PC-3 (cell line): ENCODE data around the gene RXFP2. TPM values are rescaled to one million over a fixed set of nuclear protein-coding genes. Genes with fewer than 3 reads are reported as not detected.

Experiments used
- ATAC-seq: fragments of 200-7000 bp; cut with Tn5 transposase; 2 replicates; pipeline ENCODE4 v1.9.1; 2020; ENCODE audit warnings: mild to moderate bottlenecking, moderate library complexity
- BruUV-seq: library from RNA; stranded (reverse); fragments of 400-500 nt; replicated peaks from 2 replicates; lab custom pipeline; 2021; lab: Mats Ljungman, UMichigan
- CTCF ChIA-PET: fragments of 300-600 bp; sonication (Branson Sonifier 250); formaldehyde crosslinking; loops from one replicate; lab custom pipeline; 2022; ENCODE audit warnings: antibody characterized with exemption; lab: Charles Lee
- POLR2A ChIA-PET: fragments of 300-600 bp; sonication (Branson Sonifier 250); formaldehyde crosslinking; loops from one replicate; lab custom pipeline; 2022; ENCODE audit warnings: antibody characterized with exemption; ENCODE audit not compliant: unreplicated experiment; lab: Charles Lee
- DNase-seq: peaks from one replicate; pipeline ENCODE4 v3.0.0-alpha.2; 2015
- H2AFZ ChIP-seq: fragments of 300-600 bp; sonication (generic); 2 replicates; pipeline ENCODE4 v1.6.0; 2016; ENCODE audit warnings: antibody characterized with exemption, low read length
- H3F3A ChIP-seq: fragments of 300-600 bp; sonication (generic); one replicate; pipeline ENCODE4 v1.6.0; 2017; ENCODE audit warnings: antibody characterized with exemption, low read length, control low read depth, mild to moderate bottlenecking; ENCODE audit not compliant: unreplicated experiment
- H3K27ac ChIP-seq: fragments of 300-600 bp; sonication (generic); 2 replicates; pipeline ENCODE4 v1.5.1; 2016; ENCODE audit warnings: mild to moderate bottlenecking, low read length
- H3K27me3 ChIP-seq: fragments of 300-600 bp; sonication (generic); 2 replicates; pipeline ENCODE4 v1.6.1; 2016; ENCODE audit warnings: low read length, mixed read lengths
- H3K36me3 ChIP-seq: fragments of 300-600 bp; sonication (generic); 2 replicates; pipeline ENCODE4 v1.6.1; 2016; ENCODE audit warnings: low read depth, mixed run types, low read length, mixed read lengths
- H3K4me1 ChIP-seq: fragments of 300-600 bp; sonication (generic); 2 replicates; pipeline ENCODE4 v1.5.1; 2016; ENCODE audit warnings: low read length; ENCODE audit not compliant: insufficient read depth
- H3K4me2 ChIP-seq: fragments of 300-600 bp; sonication (generic); 2 replicates; pipeline ENCODE4 v1.6.0; 2016; ENCODE audit warnings: low read length
- H3K4me3 ChIP-seq: fragments of 300-600 bp; sonication (generic); 2 replicates; pipeline ENCODE4 v1.5.1; 2016; ENCODE audit warnings: mild to moderate bottlenecking, low read length, mixed read lengths
- H3K79me2 ChIP-seq: fragments of 300-600 bp; sonication (generic); 2 replicates; pipeline ENCODE4 v1.6.1; 2017; ENCODE audit warnings: low read length, mixed read lengths
- H3K9ac ChIP-seq: fragments of 300-600 bp; sonication (generic); 2 replicates; pipeline ENCODE4 v1.6.0; 2016; ENCODE audit warnings: mild to moderate bottlenecking, low read length
- H3K9me2 ChIP-seq: fragments of 300-600 bp; sonication (generic); replicated peaks from 2 replicates; pipeline ENCODE4 v1.6.1; 2016; ENCODE audit warnings: mixed run types, low read length, mixed read lengths
- H3K9me3 ChIP-seq: fragments of 300-600 bp; sonication (generic); 2 replicates; pipeline ENCODE4 v1.6.1; 2016; ENCODE audit warnings: low read length, mixed read lengths
- H4K20me1 ChIP-seq: fragments of 300-600 bp; sonication (generic); 2 replicates; pipeline ENCODE4 v1.6.1; 2016; ENCODE audit warnings: low read length, mixed read lengths
- CTCF ChIP-seq: fragments of 300-600 bp; sonication (generic); conservative IDR thresholded peaks from 2 replicates; pipeline ENCODE4 v1.5.1; 2017; ENCODE audit warnings: antibody characterized with exemption, low read depth, mild to moderate bottlenecking, low read length
- EZH2 ChIP-seq: fragments of 300-600 bp; sonication (generic); IDR thresholded peaks from one replicate; pipeline ENCODE4 v1.6.1; 2017; ENCODE audit warnings: antibody characterized with exemption, mild to moderate bottlenecking, low read length; ENCODE audit not compliant: unreplicated experiment
- EZH2phosphoT487 ChIP-seq: fragments of 300-600 bp; sonication (generic); IDR thresholded peaks from 2 replicates; pipeline ENCODE4 v1.6.1; 2018; ENCODE audit warnings: mild to moderate bottlenecking, antibody characterized with exemption, low read length, borderline replicate concordance
- intact Hi-C: fragments of 100-400 bp; cut with micrococcal nuclease; formaldehyde crosslinking; loops from 2 replicates; pipeline ENCODE4 v1.9.0; 2023
- total RNA-seq: library from RNA; depleted of rRNA; stranded (reverse); fragments of >200 nt; gene quantifications from 2 replicates; pipeline ENCODE4 v1.2.3, GENCODE V29; 2014

Gene RXFP2
- total RNA-seq, 1 experiment from 2014 or later = not detected

- Histone ChIP-seq H3K27ac (no peak overlapping the region), H3F3A (no peaks in the 10 kb centered on the region), H3K4me1 (no peaks in the 10 kb centered on the region), H2AFZ (no peak overlapping the region), H3K9me3 (no peaks in the 10 kb centered on the region), H3K4me3 (no peak overlapping the region), H3K9me2 (no peaks in the 10 kb centered on the region), H3K9ac (no peak overlapping the region), H4K20me1 (no peaks in the 10 kb centered on the region), H3K79me2 (no peaks in the 10 kb centered on the region), H3K27me3 (peaks cover 11% of the 10 kb centered on the region; the same call in 1 of the 2 replicates), H3K36me3 (no peaks in the 10 kb centered on the region), H3K4me2 (no peak overlapping the region)
- TF ChIP-seq EZH2 (no peak), CTCF (no peak), EZH2phosphoT487 (no peak)
- DNase-seq (no peak), ATAC-seq (no peak)
- ChIA-PET CTCF (no interaction called here), POLR2A (no interaction called here)
- intact Hi-C loops = no loop called here
- BruUV-seq = no TSS peak
Observed at GRCh38 chr13:31775148-31775547, 35.8 kb downstream of the RXFP2 start.

GRCh38 chr13:31775686-31776085 lies 36.4 kb downstream of the RXFP2 start:
- peaks cover 15% of the 10 kb centered on the region; the same call in 1 of the 2 replicates for H3K27me3 ChIP-seq
- no peaks in the 10 kb centered on the region for H3F3A ChIP-seq
- BruUV-seq = no TSS peak
- H3K27ac ChIP-seq = no peak overlapping the region
- no peak overlapping the region for H3K9ac ChIP-seq
- ChIA-PET POLR2A (no interaction called here), CTCF (no interaction called here)
- intact Hi-C loops = no loop called here
- TF ChIP-seq EZH2 (no peak), EZH2phosphoT487 (no peak), CTCF (no peak)
- no peaks in the 10 kb centered on the region for H3K36me3 ChIP-seq
- H3K4me3 ChIP-seq = no peak overlapping the region
- no peaks in the 10 kb centered on the region for H3K9me3 ChIP-seq
- DNase-seq = no peak
- no peaks in the 10 kb centered on the region for H3K4me1 ChIP-seq
- ATAC-seq = no peak
- H3K79me2 ChIP-seq = no peaks in the 10 kb centered on the region
- H4K20me1 ChIP-seq = no peaks in the 10 kb centered on the region
- H2AFZ ChIP-seq = no peak overlapping the region
- H3K9me2 ChIP-seq = no peaks in the 10 kb centered on the region
- no peak overlapping the region for H3K4me2 ChIP-seq

- ChIA-PET CTCF (no interaction called here), POLR2A (no interaction called here)
- Histone ChIP-seq H4K20me1 (no peaks in the 10 kb centered on the region), H3K4me3 (no peak overlapping the region), H3K36me3 (no peaks in the 10 kb centered on the region), H3K4me1 (no peaks in the 10 kb centered on the region), H3K4me2 (no peak overlapping the region), H3F3A (no peaks in the 10 kb centered on the region), H3K9ac (no peak overlapping the region), H3K27ac (no peak overlapping the region), H3K27me3 (peaks cover 43% of the 10 kb centered on the region), H3K79me2 (no peaks in the 10 kb centered on the region), H3K9me2 (no peaks in the 10 kb centered on the region), H3K9me3 (no peaks in the 10 kb centered on the region), H2AFZ (no peak overlapping the region)
- no peak for DNase-seq
- no peak for ATAC-seq
- BruUV-seq = no TSS peak
- TF ChIP-seq EZH2 (no peak), EZH2phosphoT487 (no peak), CTCF (no peak)
- intact Hi-C loops = no loop called here
Observed at GRCh38 chr13:31781064-31781463, 41.7 kb downstream of the RXFP2 start.
